GM19239 (cell line): ENCODE measurements around the gene AMMECR1L.
"Not testable (repeated sequence)": the region's sequence is repeated elsewhere in the genome, so short reads cannot be mapped to it uniquely, and the experiment has no call there.

Experiments
- DNase-seq: peaks from one replicate; pipeline ENCODE4 v3.0.0; 2011; ENCODE audit warnings: low spot score; ENCODE audit not compliant: insufficient read length
- FAIRE-seq: peaks from 2 replicates; lab custom pipeline; 2011; peaks lifted over from hg19 to GRCh38; lab: Jason Lieb, UNC

Gene AMMECR1L

DNA sequence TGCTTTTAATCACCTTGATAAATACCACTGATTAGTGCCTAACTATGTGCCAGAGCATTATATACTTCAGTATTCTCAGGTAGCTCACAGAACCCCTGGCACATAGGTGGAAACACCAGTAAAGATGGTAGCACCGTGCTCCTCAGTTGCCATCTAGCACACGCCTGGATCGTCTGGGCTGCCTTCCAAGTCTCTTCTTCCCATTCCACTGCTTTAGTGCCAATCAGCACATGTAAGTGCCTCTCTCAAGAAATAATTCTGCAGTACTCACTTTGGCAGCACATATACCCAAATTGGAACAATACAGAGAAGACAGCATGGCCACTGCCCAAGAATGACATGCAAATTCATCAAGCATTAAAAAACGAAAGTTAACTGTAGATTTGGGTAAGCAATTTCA lies 40.8 kb downstream of the AMMECR1L start:
- no peak for FAIRE-seq
- no peak for DNase-seq

GRCh38 chr2:127843677-127844076 lies 42.1 kb downstream of the AMMECR1L start:
- FAIRE-seq = no peak
- DNase-seq = no peak

GRCh38 chr2:127841466-127842178 lies 44.1 kb downstream of the AMMECR1L start:
- DNase-seq (no peak), FAIRE-seq (peak; percentile 33)

DNA sequence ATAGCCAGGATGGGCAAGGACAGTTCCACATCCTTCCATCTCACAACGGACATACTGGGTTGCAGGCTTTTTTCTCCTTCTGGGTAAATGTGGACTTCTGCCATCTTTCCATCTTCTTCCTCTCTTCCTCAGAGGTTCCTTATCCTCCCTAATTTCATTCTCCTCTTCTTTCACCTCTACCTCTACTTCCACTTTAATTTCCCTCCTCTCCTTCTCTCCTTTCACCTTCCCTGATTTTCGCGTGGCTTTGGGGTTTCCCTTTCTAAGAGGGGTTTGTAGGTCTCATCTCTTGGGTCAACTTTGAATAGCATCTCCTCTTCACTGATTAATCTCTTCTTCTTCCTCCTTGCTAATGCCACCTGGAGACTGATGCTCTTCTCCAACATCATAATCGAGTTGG lies 44.9 kb downstream of the AMMECR1L start:
- FAIRE-seq = no peak
- DNase-seq = no peak

DNA sequence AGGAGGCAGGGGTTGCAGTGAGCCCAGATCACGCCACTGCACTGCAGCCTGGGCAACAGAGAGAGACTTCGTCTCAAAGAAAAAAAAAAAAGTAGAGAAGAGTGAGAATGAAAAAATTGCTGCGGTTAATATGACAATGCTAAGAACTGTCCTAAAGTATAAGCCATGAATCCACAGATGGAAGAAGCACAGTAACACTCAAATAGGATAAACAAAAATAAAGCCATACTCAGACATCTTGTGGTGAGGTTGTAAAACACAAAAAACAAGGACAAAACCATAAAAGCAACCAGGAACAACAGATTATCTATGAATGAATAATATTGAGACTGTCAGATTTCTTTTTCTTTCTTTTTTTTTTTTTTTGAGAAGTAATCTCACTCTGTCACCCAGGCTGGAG lies 50.8 kb downstream of the AMMECR1L start:
- FAIRE-seq (no peak), DNase-seq (no peak)

- DNase-seq = peak; percentile 66
- peak; percentile 100 for FAIRE-seq
Measured at GRCh38 chr2:127829845-127830246, 55.9 kb downstream of the AMMECR1L start.

DNA sequence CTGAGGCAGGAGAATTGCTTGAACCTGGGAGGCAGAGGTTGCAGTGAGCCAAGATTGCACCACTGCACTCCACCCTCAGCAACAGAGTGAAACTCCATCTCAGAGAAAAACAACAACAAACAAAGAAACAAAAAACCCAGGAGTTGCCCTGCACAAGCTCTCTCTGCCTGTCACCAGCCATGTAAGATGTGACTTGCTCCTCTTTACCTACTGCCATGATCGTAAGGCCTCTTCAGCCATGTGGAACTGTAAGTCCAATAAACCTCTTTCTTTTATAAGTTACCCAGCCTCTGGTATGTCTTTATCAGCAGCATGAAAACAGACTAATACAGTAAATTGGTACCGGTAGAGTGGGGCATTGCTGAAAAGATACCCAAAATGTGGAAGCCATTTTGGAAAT lies 59.0 kb downstream of the AMMECR1L start:
- not testable (repeated sequence) for DNase-seq, FAIRE-seq

DNA sequence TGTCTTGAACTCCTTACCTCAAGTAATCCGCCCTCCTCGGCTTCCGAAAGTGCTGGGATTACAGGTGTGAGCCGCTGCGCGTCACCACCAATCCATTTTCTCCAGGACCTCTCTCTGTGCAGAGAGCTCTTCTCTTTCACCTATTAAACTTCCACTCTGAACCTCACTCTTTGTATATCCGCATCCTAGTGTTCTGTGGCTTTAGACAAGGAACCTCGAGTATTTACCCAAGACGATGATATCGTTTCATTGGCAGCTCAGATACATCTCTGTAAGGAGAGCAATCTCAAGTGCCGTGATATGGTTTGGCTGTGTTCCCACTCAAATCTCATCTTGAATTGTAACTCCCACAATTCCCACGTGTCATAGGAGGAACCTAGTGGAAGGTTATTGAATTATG lies 59.7 kb downstream of the AMMECR1L start:
- FAIRE-seq (no peak), DNase-seq (no peak)

DNA sequence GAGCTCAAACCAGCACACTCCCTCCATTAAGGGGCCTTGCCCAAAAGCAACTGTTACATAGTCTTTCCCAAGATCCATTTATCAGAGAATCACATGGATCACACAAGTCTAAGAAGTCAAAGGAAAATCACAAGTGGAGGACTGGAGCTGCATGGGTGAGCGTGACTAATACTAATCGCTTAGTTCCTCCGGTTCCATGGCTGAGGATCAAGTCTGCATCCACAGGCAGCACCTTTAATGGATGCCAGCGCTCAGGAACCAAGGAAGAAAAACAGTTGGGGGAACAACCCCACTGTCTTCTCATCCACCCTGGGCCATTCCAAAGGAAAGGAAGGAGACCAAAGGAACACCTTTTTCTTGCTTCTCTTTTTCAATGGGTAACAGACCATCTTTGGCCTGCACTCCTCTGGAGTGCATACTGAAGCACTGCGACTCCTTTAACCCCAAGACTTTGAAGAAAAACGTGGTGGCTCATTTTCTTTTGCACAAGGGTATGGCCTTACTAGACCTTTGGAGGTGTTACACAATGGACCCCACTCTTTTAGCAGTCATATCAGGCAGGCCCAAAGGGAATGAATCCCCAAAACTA lies 65.6 kb downstream of the AMMECR1L start:
- peak; percentile 52 for FAIRE-seq

DNA sequence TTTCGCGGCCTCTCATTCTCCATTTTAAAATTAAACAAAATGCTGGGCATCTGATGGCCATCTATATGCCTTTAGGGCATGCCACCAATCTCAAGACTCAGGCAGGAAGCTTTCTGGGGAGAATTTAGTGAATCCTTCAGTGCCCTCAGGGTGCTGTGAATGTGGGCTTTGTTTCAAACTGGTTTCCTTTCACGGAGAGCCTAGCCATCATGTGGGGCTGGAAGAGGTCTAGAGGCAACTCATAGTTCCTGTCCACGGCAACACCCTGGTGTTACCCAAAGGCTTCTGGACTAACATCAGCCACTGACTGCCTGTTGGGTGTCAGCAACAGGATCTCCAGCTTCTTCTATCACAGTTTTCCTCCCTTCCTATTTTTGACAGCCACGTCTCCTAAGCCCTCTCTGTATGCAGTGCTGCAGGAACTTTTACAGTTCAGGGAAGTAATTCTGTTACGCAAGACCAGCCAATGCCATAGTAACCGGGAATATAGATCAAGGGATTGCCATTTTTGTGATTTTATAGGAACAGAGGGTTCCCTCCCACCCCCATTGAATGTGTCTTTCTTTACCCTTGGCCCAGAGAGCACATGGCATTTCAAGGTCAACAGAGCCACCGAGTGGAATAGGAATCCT lies 66.8 kb downstream of the AMMECR1L start:
- FAIRE-seq (no peak), DNase-seq (no peak)

More for the DNA sequence above, 65.6 kb downstream of the AMMECR1L start:
- DNase-seq = no peak

GRCh38 chr2:127818241-127818640 lies 67.5 kb downstream of the AMMECR1L start:
- DNase-seq (no peak), FAIRE-seq (no peak)

DNA sequence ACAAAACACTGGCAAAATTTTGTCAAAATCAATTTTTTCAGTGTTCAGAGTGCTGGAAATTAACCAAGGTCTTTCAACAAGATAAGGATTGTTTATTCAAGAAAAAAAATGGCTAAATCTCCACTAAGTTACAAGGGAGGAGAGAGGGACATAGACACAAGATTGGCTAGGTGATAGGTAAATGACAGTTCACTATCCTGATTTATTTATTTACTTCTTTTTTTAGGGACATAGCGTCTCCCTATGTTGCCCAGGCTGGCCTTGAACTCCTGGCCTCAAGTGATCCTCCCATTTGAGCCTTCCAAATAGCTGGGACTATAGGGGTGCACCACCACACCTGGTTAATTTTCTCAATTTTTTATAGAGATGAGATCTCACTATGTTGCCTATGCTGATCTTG lies 71.1 kb downstream of the AMMECR1L start:
- FAIRE-seq (no peak), DNase-seq (no peak)

GRCh38 chr2:127812441-127812840 lies 73.3 kb downstream of the AMMECR1L start:
- DNase-seq, FAIRE-seq: not testable (repeated sequence)
